Panc1 (cell line): ENCODE data around the gene LTB. TPM values are rescaled to one million over a fixed set of nuclear protein-coding genes. Genes with fewer than 3 reads are reported as not detected.

ENCODE experiments used
- ATAC-seq: fragments of 200-7000 bp; cut with Tn5 transposase; 2 replicates; pipeline ENCODE4 v1.9.1; 2020; ENCODE audit warnings: mild to moderate bottlenecking, moderate library complexity
- BruUV-seq: library from RNA; stranded (reverse); fragments of 400-500 nt; replicated peaks from 2 replicates; lab custom pipeline; 2021; lab: Mats Ljungman, UMichigan
- CTCF ChIA-PET: fragments of 300-600 bp; sonication (Branson Sonifier 250); formaldehyde crosslinking; loops from one replicate; lab custom pipeline; 2022; ENCODE audit warnings: antibody characterized with exemption; lab: Charles Lee
- POLR2A ChIA-PET: fragments of 300-600 bp; sonication (Branson Sonifier 250); formaldehyde crosslinking; loops from one replicate; lab custom pipeline; 2022; ENCODE audit warnings: antibody characterized with exemption; lab: Charles Lee
- DNase-seq: peaks from one replicate; pipeline ENCODE4 v3.0.0-alpha.2; 2010; ENCODE audit warnings: low read depth, low spot score
- H3K27ac ChIP-seq: 2 replicates; pipeline ENCODE4 v1.5.1; 2011; ENCODE audit warnings: mild to moderate bottlenecking, low read length, inconsistent platforms
- H3K27me3 ChIP-seq: fragments of 200-500 bp; sonication (Bioruptor generic); 2 replicates; pipeline ENCODE4 v1.6.0; 2014; ENCODE audit warnings: low read length, inconsistent platforms; ENCODE audit not compliant: control insufficient read depth, insufficient read depth
- H3K36me3 ChIP-seq: fragments of 200-500 bp; sonication (Bioruptor generic); 2 replicates; pipeline ENCODE4 v1.5.1; 2014; ENCODE audit warnings: inconsistent platforms, mild to moderate bottlenecking, low read length, moderate library complexity; ENCODE audit not compliant: control insufficient read depth, insufficient read depth
- H3K4me1 ChIP-seq: 2 replicates; pipeline ENCODE4 v1.5.1; 2011; ENCODE audit warnings: inconsistent platforms, mild to moderate bottlenecking, low read length, moderate library complexity; ENCODE audit not compliant: control insufficient read depth, insufficient read depth
- H3K4me3 ChIP-seq, 2 experiments: 2 replicates each; pipeline ENCODE4 v1.5.1; 2011 to 2012; ENCODE audit warnings: low read depth in 2 of 2, low read length in 2 of 2, mild to moderate bottlenecking in 2 of 2, inconsistent platforms in 1 of 2, moderate library complexity in 1 of 2
- H3K9me3 ChIP-seq: fragments of 200-500 bp; sonication (Bioruptor generic); 2 replicates; pipeline ENCODE4 v1.5.1; 2014; ENCODE audit warnings: low read depth, mild to moderate bottlenecking, inconsistent platforms, low read length, moderate library complexity; ENCODE audit not compliant: control insufficient read depth, insufficient read depth
- CTCF ChIP-seq: fragments of 450-650 bp; IDR thresholded peaks from 2 replicates; pipeline ENCODE4 v1.5.1; 2017; ENCODE audit warnings: mild to moderate bottlenecking
- POLR2AphosphoS5 ChIP-seq: IDR thresholded peaks from 2 replicates; pipeline ENCODE4 v1.6.1; 2012; ENCODE audit warnings: mild to moderate bottlenecking, low read depth, low read length, moderate library complexity
- REST ChIP-seq, 2 experiments: IDR thresholded peaks; 2 replicates each; pipeline ENCODE4 v1.6.1; 2011 to 2012; ENCODE audit warnings: low read depth in 2 of 2, control low read depth in 1 of 2, low read length in 1 of 2, mild to moderate bottlenecking in 1 of 2, moderate library complexity in 1 of 2; ENCODE audit not compliant: insufficient read depth in 1 of 2
- SIN3A ChIP-seq: IDR thresholded peaks from 2 replicates; pipeline ENCODE4 v1.6.1; 2012; ENCODE audit warnings: low read depth, mild to moderate bottlenecking, low read length, moderate library complexity, borderline replicate concordance; ENCODE audit not compliant: insufficient read depth
- TCF7L2 ChIP-seq: IDR thresholded peaks from 2 replicates; pipeline ENCODE4 v1.6.1; 2011; ENCODE audit warnings: mild to moderate bottlenecking, low read depth, low read length, inconsistent platforms
- in situ Hi-C: cut with HindIII; loops from 2 replicates; pipeline ENCODE4 v1.10.0; 2016; ENCODE audit warnings: low sequenced_read_pairs, low pct_unique_long_range_greater_than_20kb
- intact Hi-C: fragments of 100-400 bp; cut with micrococcal nuclease; formaldehyde crosslinking; loops from one replicate; pipeline ENCODE4 v1.10.0; 2022; ENCODE audit not compliant: unreplicated experiment
- total RNA-seq: library from RNA; stranded (reverse); gene quantifications from one replicate; pipeline ENCODE4 v1.2.1, GENCODE V29; 2021; ENCODE audit not compliant: unreplicated experiment

The LTB gene
- total RNA-seq, 1 experiment from 2014 or later, result 3.7 TPM

GRCh38 chr6:31545291-31545690 lies 36.9 kb downstream of the LTB start:
- BruUV-seq, result no TSS peak
- no peak overlapping the region for H3K4me3 ChIP-seq
- TF ChIP-seq TCF7L2 (no peak), REST (IDR thresholded peaks at IDR 0.05; ENCODE audit: insufficient read depth in 1 of 2, low read depth in 2 of 2, low read length in 1 of 2) (no peak), CTCF (no peak), SIN3A (no peak), POLR2AphosphoS5 (no peak)
- peaks cover 12% of the 10 kb centered on the region for H3K4me1 ChIP-seq
- in situ Hi-C loops, result no loop called here
- no peaks in the 10 kb centered on the region for H3K27me3 ChIP-seq
- intact Hi-C loops, result no loop called here
- CTCF ChIA-PET, result interaction anchor here (4.2 kb wide), 1 partner anchor 52 kb away, joined by 37 read pairs; no protein-coding TSS in a partner anchor
- DNase-seq (no peak), ATAC-seq (no peak)
- H3K9me3 ChIP-seq, result no peaks in the 10 kb centered on the region
- H3K36me3 ChIP-seq, result peaks cover 6% of the 10 kb centered on the region; the same call in 1 of the 2 replicates
- POLR2A ChIA-PET, result no interaction called here
- H3K27ac ChIP-seq, result no peak overlapping the region

- POLR2A ChIA-PET, result interaction anchor here (1.0 kb wide), 1 partner anchor 50 kb away, joined by 3 read pairs; no protein-coding TSS in a partner anchor
Measured at GRCh38 chr6:31544676-31545075, 37.5 kb downstream of the LTB start.

More at GRCh38 chr6:31544676-31545075, 37.5 kb downstream of the LTB start:
- TF ChIP-seq REST (IDR thresholded peaks at IDR 0.05; ENCODE audit: insufficient read depth in 1 of 2, low read depth in 2 of 2, low read length in 1 of 2) (no peak), TCF7L2 (no peak), SIN3A (no peak), CTCF (no peak), POLR2AphosphoS5 (no peak)
- no peaks in the 10 kb centered on the region for H3K27me3 ChIP-seq
- CTCF ChIA-PET, result interaction anchor here (0.6 to 4.2 kb wide), 2 partner anchors 53 to 54 kb away, joined by 4 to 37 read pairs; no protein-coding TSS in a partner anchor
- ATAC-seq (no peak), DNase-seq (no peak)
- H3K36me3 ChIP-seq, result peaks cover 6% of the 10 kb centered on the region
- H3K4me3 ChIP-seq, result no peak overlapping the region
- in situ Hi-C loops, result no loop called here
- no peaks in the 10 kb centered on the region for H3K9me3 ChIP-seq
- H3K27ac ChIP-seq, result no peak overlapping the region
- no TSS peak for BruUV-seq
- intact Hi-C loops, result no loop called here
- H3K4me1 ChIP-seq, result peaks cover 14% of the 10 kb centered on the region
